ENCODE results near the gene GALNT1.

The GALNT1 gene

DNA sequence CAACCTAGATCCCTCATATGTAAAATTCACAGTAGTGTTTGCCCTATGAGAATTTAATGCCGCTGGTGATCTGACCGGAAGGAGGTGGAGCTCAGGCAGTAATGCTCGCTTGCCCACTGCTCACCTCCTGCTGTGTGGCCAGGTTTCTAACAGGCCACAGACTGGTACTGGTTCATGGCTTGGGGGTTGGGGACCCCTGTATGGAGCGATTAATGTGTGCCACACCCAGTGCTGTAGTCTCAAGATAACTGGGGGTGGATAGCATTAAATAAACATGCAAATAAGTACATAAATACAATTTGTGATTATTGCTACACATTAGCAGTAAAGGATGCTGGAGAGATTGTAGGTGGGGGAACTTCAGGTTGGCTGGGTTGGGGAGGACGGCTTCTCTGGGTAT lies 3.2 kb downstream of the GALNT1 start:
- 0 out of 2 replicates have a peak overlapping the region, but pooled peaks have one; percentile 69 for H3K27ac ChIP-seq
- TF ChIP-seq, protein P1, sequence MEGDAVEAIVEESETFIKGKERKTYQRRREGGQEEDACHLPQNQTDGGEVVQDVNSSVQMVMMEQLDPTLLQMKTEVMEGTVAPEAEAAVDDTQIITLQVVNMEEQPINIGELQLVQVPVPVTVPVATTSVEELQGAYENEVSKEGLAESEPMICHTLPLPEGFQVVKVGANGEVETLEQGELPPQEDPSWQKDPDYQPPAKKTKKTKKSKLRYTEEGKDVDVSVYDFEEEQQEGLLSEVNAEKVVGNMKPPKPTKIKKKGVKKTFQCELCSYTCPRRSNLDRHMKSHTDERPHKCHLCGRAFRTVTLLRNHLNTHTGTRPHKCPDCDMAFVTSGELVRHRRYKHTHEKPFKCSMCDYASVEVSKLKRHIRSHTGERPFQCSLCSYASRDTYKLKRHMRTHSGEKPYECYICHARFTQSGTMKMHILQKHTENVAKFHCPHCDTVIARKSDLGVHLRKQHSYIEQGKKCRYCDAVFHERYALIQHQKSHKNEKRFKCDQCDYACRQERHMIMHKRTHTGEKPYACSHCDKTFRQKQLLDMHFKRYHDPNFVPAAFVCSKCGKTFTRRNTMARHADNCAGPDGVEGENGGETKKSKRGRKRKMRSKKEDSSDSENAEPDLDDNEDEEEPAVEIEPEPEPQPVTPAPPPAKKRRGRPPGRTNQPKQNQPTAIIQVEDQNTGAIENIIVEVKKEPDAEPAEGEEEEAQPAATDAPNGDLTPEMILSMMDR (conservative IDR thresholded peaks at IDR 0.05) = no peak

DNA sequence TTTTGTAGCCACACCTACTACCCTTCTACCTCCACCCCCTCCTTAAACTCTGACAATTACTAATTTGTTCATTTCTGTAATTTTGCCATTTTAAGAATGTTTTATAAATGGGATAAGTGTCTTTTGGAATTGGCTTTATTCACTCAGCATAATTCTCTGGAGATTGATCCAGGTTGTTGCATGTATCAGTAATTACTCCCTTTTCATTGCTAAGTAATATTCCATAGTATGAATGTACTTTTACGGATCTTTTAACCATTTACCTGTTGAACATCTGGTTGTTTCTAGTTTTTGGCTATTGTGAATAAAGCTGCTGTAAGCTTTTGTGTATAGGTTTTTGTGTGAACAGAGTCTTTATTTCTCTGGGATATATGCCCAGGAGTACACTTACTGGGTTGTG lies 4.1 kb downstream of the GALNT1 start:
- H3K27ac ChIP-seq = no peak overlapping the region
- TF ChIP-seq, protein P1 (conservative IDR thresholded peaks at IDR 0.05) = no peak

DNA sequence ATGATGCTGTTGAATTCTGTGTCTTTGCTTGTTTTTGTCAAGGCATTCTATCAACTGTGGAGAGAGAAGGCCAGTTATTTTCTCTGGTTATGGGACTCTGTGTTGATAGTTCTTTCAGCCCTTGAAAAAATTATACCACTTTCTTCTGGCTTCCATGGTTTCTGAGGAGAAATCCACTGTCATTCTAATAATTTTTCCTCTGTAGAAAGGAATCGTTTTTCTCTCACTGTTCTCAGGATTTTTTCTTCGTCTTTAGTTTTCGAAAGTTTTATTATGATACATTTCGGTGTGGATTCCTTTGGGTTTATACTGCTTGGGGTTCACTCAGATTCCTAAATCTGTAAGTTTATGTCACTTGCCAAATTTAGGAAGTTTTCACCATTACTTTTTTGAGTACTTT lies 6.6 kb downstream of the GALNT1 start:
- no peak overlapping the region for H3K27ac ChIP-seq
- TF ChIP-seq, protein P1 (conservative IDR thresholded peaks at IDR 0.05) = no peak

DNA sequence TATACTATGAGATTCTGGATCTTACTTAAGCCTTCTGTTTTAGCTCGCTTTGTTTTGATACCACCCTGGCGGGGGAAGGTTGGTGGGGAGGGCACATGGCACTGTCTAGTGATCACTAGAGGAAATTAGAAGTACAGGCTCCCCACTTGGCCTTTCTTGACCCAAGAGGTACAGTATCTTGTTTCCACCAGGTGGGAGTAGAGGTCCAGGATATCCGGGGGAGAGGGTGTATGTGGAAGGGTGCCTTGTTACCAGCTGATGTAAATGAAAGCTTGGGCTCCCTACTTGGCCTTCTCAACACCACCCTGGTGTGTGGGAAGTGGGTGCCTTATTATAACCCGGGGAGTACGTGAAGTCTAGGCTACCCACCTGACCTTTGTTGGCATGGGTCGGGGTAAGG lies 7.5 kb downstream of the GALNT1 start:
- no peak overlapping the region for H3K27ac ChIP-seq
- TF ChIP-seq, protein P1 (conservative IDR thresholded peaks at IDR 0.05) = no peak

DNA sequence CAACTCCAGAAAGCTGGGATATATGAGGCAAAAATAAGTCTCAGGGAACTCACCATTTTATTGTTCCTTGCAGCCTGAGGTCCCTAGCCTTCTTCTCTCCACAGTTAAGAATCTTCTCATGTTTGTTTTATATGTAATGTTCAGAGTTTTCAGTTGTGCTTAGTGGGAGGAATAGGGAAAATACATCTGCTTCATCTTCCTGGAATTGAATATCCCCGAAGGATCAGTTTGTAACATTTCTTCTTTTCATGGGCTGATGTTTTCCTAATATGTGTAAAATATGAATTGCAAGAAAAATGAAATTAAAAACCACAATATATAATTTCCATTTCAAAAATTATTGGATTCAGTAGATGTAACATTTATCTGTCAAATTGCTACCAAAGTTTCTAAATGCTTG lies 8.0 kb downstream of the GALNT1 start:
- TF ChIP-seq, protein P1 (conservative IDR thresholded peaks at IDR 0.05) = no peak
- H3K27ac ChIP-seq = no peak overlapping the region

DNA sequence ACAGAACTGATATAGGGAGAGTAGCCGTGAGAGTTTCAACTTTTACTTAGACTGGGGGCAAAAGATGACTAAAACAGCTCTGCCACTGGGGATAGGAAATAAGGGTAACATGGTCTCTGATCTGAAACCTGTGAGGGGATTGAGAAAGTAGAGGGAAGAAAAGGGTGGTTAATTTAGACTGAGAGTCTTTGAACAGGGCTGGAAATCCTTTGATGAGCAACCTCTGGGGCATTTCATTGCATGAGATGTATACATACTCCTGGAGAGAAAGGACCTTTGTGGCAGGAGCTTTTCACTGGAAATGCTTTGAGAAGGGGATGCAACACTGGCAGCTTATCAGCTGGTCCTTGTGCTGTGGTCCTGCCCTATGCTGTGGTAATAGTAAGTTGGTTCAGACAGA lies 9.4 kb downstream of the GALNT1 start:
- H3K27ac ChIP-seq = no peak overlapping the region
- TF ChIP-seq, protein P1 (conservative IDR thresholded peaks at IDR 0.05) = no peak

DNA sequence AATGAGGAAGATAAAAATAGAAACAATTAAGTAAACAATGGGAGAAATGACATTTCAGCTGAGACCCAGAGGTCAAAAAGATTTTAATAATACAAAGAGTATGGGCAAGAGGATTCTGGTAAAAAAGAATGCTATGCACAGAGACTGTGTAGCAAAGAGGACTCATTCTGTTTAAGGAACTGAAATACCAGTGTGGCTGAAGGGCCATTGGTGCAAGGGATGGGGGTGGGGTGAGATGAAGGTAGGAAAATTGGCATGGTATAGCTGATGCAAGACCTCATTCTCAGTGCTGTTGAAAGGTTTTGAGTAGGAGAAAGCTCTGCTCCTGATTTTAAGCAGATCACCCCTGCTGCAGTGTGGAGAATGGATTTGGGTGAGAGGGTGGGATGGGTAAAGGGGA lies 10.8 kb downstream of the GALNT1 start:
- no peak overlapping the region for H3K27ac ChIP-seq
- TF ChIP-seq, protein P1 (conservative IDR thresholded peaks at IDR 0.05) = no peak

DNA sequence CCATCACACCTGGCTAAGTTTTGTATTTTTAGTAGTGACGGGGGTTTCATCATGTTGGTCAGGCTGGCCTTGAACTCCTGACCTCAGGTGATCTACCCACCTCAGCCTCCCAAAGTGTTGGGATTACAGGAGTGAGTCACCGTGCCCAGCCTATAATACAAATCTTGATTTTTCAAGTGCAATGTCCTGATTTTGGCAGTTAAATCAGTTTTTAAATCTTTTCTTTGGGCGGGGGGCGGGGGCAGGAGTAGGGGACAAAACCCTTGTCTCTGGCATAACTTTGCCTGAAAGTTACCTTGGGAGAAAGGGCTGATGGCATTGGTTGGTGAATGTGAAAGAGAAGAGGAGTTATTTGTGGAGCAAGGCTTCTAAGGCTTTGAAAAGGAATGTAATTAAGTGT lies 12.3 kb downstream of the GALNT1 start:
- TF ChIP-seq, protein P1 (conservative IDR thresholded peaks at IDR 0.05) = no peak
- H3K27ac ChIP-seq = no peak overlapping the region
